Trophoblast cell (in vitro differentiated cells and primary cell): Measurements from ENCODE around the gene SHC2.

ENCODE experiments used
- DNase-seq, 2 donors: peaks; one replicate each; pipeline ENCODE4 v3.0.0-alpha.2; 2016
- H2AFZ ChIP-seq: 2 replicates; pipeline ENCODE4 v1.6.1; 2013; ENCODE audit warnings: low read length, moderate library complexity, mild to moderate bottlenecking; ENCODE audit not compliant: insufficient read depth, poor library complexity
- H2AK5ac ChIP-seq: 2 replicates; pipeline ENCODE4 v1.6.1; 2013; ENCODE audit warnings: mild to moderate bottlenecking, low read length
- H2BK120ac ChIP-seq: 2 replicates; pipeline ENCODE4 v1.6.1; 2013; ENCODE audit warnings: low read length, mild to moderate bottlenecking, moderate library complexity; ENCODE audit not compliant: insufficient read depth, poor library complexity
- H2BK12ac ChIP-seq: 2 replicates; pipeline ENCODE4 v1.6.1; 2013; ENCODE audit warnings: mild to moderate bottlenecking, low read length, moderate library complexity
- H2BK5ac ChIP-seq: 2 replicates; pipeline ENCODE4 v1.6.1; 2013; ENCODE audit warnings: low read length, low read depth, moderate library complexity, mild to moderate bottlenecking; ENCODE audit not compliant: poor library complexity
- H3K14ac ChIP-seq: 2 replicates; pipeline ENCODE4 v1.6.1; 2013; ENCODE audit warnings: mild to moderate bottlenecking, low read length
- H3K18ac ChIP-seq: 2 replicates; pipeline ENCODE4 v1.6.1; 2013; ENCODE audit warnings: mild to moderate bottlenecking, low read length
- H3K23ac ChIP-seq: 2 replicates; pipeline ENCODE4 v1.6.1; 2013; ENCODE audit warnings: low read length
- H3K27ac ChIP-seq: 2 replicates; pipeline ENCODE4 v1.5.1; 2013; ENCODE audit warnings: low read depth, mild to moderate bottlenecking, inconsistent platforms, low read length, moderate library complexity
- H3K27me3 ChIP-seq: 2 replicates; pipeline ENCODE4 v1.6.1; 2013; ENCODE audit warnings: inconsistent platforms, mild to moderate bottlenecking, low read length, moderate library complexity; ENCODE audit not compliant: insufficient read depth
- H3K36me3 ChIP-seq, 2 experiments: 1 replicate in 1 of 2; 2 replicates in 1 of 2; pipeline ENCODE4 v1.6.1; 2013; ENCODE audit warnings: low read length in 2 of 2, mild to moderate bottlenecking in 2 of 2, moderate library complexity in 1 of 2; ENCODE audit not compliant: insufficient read depth in 2 of 2, control insufficient read depth in 1 of 2
- H3K4ac ChIP-seq: 2 replicates; pipeline ENCODE4 v1.6.1; 2013; ENCODE audit warnings: low read depth, mild to moderate bottlenecking, low read length, moderate library complexity
- H3K4me1 ChIP-seq, 2 experiments: 1 replicate in 1 of 2; 2 replicates in 1 of 2; pipeline ENCODE4 v1.6.1; 2013; ENCODE audit warnings: low read length in 2 of 2, mild to moderate bottlenecking in 2 of 2, moderate library complexity in 1 of 2; ENCODE audit not compliant: insufficient read depth in 2 of 2, control insufficient read depth in 1 of 2
- H3K4me2 ChIP-seq: 2 replicates; pipeline ENCODE4 v1.6.1; 2013; ENCODE audit warnings: inconsistent platforms, mild to moderate bottlenecking, low read length, moderate library complexity
- H3K4me3 ChIP-seq: 2 replicates; pipeline ENCODE4 v1.5.1; 2013; ENCODE audit warnings: mild to moderate bottlenecking, low read depth, low read length, inconsistent platforms
- H3K79me1 ChIP-seq: one replicate; pipeline ENCODE4 v1.6.1; 2013; ENCODE audit warnings: low read length
- H3K79me2 ChIP-seq: 2 replicates; pipeline ENCODE4 v1.6.1; 2013; ENCODE audit warnings: low read length, mild to moderate bottlenecking; ENCODE audit not compliant: control insufficient read depth, insufficient read depth, poor library complexity
- H3K9ac ChIP-seq: 2 replicates; pipeline ENCODE4 v1.6.1; 2013; ENCODE audit warnings: mild to moderate bottlenecking, low read length
- H3K9me3 ChIP-seq: 2 replicates; pipeline ENCODE4 v1.6.1; 2013; ENCODE audit warnings: low read depth, mild to moderate bottlenecking, control low read depth, inconsistent platforms, low read length; ENCODE audit not compliant: insufficient read depth
- H4K12ac ChIP-seq: 2 replicates; pipeline ENCODE4 v1.6.1; 2013; ENCODE audit warnings: low read depth, mild to moderate bottlenecking, low read length, moderate library complexity
- H4K8ac ChIP-seq: 2 replicates; pipeline ENCODE4 v1.6.1; 2013; ENCODE audit warnings: low read depth, mild to moderate bottlenecking, low read length, moderate library complexity
- H4K91ac ChIP-seq: one replicate; pipeline ENCODE4 v1.6.1; 2013; ENCODE audit warnings: low read depth, mild to moderate bottlenecking, low read length, moderate library complexity
- WGBS: extraction: QIAGEN DNeasy Blood & Tissue Kit; methylation state at CpG from one replicate; pipeline ENCODE4 v1.1.7; 2013; ENCODE audit warnings: missing lambda C conversion rate; ENCODE audit not compliant: insufficient read length, insufficient coverage; ENCODE audit errors: extremely low coverage; 5-methylcytosine and 5-hydroxymethylcytosine counted together

Gene SHC2

DNA sequence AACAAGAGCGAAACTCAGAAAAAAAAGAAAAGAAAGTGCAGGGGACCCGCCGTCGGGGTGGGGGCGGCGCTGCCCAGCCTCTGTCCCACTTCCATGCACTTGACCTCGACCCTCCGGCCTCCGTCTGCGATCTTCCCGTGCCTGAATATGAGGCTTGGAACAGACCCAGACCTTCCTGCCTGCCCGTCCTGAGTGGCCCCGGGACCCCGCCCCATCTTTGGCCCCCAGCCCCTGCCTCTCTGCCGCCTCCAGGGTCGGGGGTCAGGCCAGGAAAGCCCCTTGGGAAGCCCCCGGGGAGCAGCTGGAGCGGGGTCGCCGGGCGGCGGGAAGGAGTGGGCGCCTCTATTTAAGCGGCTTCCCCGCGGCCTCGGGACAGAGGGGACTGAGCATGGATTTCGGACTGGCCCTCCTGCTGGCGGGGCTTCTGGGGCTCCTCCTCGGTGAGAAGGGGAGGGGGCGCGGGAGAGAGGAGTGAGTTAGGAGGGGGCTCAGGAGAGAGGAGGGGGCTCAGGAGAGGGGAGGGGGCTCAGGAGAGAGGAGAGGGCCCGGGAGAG is 35.4 kb upstream of the SHC2 start, which contains the start of gene MADCAM1:
Gene MADCAM1 (plus strand): TSS at position 375 of the 554 bp plus-strand sequence. CDS start 14 bp downstream, at position 389.
- no peak within 1 kb of the TSS for H3K23ac ChIP-seq
- H3K4ac ChIP-seq = no peak within 1 kb of the TSS
- H3K14ac ChIP-seq = no peak within 1 kb of the TSS
- no peak within 1 kb of the TSS for H3K4me2 ChIP-seq
- no peak within 1 kb of the TSS for H2BK120ac ChIP-seq
- peaks cover 23% of the 10 kb centered on the region for H3K9me3 ChIP-seq
- WGBS = no CpG with 5 or more reads among the region's 33 CpGs
- no peak within 1 kb of the TSS for H3K9ac ChIP-seq
- no peak within 1 kb of the TSS for H3K27ac ChIP-seq
- H2BK5ac ChIP-seq = no peak within 1 kb of the TSS
- H3K79me2 ChIP-seq = no peaks in the 10 kb centered on the region
- no peaks in the 10 kb centered on the region for H3K79me1 ChIP-seq
- H2BK12ac ChIP-seq = no peak within 1 kb of the TSS
- DNase-seq = no peak
- H3K27me3 ChIP-seq = peaks cover 30% of the 10 kb centered on the region
- no peaks in the 10 kb centered on the region for H3K36me3 ChIP-seq
- no peak within 1 kb of the TSS for H4K91ac ChIP-seq
- no peak within 1 kb of the TSS for H2AK5ac ChIP-seq
- no peak within 1 kb of the TSS for H4K12ac ChIP-seq
- no peak within 1 kb of the TSS for H3K4me3 ChIP-seq
- H3K18ac ChIP-seq = no peak within 1 kb of the TSS
- peaks cover 0 to 2% of the 10 kb centered on the region in 2 experiments for H3K4me1 ChIP-seq
- no peak within 1 kb of the TSS for H4K8ac ChIP-seq
- H2AFZ ChIP-seq = no peak within 1 kb of the TSS

DNA sequence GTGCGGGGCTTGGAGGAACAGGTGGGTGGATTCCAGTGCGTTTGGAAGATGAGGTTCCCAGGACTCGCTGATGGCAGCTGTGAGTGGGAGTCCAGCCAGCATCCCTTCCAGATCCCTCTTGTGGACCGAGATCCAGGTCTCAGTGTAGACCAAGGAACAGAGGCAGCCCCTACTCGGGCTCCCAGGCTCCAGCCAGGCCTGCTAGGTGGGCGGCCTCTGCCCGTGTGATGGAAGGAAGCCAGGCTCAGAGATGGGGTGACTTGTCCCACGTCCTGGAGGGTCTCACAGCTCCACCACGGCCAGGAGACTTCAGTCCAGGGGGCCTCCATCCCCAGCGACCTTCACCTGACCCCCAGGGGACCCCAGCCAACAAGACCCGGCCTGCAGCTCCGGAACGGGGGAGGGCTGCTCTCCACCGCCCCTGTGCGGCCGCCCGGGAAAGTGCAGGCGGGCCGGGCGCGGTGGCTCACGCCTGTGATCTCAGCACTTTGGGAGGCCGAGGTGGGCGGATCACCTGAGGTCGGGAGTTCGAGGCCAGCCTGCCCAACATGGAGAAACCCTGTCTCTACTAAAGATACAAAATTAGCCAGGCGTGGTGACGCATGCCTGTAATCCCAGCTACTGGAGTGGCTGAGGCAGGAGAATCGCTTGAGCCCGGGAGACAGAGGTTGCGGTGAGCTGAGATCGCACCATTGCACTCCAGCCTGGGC is 34.7 kb upstream of the SHC2 start:
- no peak overlapping the region for H2BK5ac ChIP-seq
- no peak overlapping the region for H4K91ac ChIP-seq
- no peak overlapping the region for H3K4me2 ChIP-seq
- H3K14ac ChIP-seq = no peak overlapping the region
- H3K9me3 ChIP-seq = peaks cover 23% of the 10 kb centered on the region
- peaks cover 30% of the 10 kb centered on the region for H3K27me3 ChIP-seq
- H4K8ac ChIP-seq = no peak overlapping the region
- H3K79me1 ChIP-seq = no peaks in the 10 kb centered on the region
- no peak overlapping the region for H2AFZ ChIP-seq
- H2AK5ac ChIP-seq = no peak overlapping the region
- WGBS = no CpG with 5 or more reads among the region's 32 CpGs
- no peaks in the 10 kb centered on the region for H3K36me3 ChIP-seq
- H3K4me1 ChIP-seq = peaks cover 0 to 2% of the 10 kb centered on the region in 2 experiments
- peak in 1 of 2 donors; percentile 14 for DNase-seq
- no peak overlapping the region for H3K4ac ChIP-seq
- no peak overlapping the region for H3K9ac ChIP-seq
- H3K23ac ChIP-seq = no peak overlapping the region
- no peak overlapping the region for H3K27ac ChIP-seq
- no peak overlapping the region for H2BK120ac ChIP-seq
- no peak overlapping the region for H4K12ac ChIP-seq
- H3K79me2 ChIP-seq = no peaks in the 10 kb centered on the region
- H2BK12ac ChIP-seq = no peak overlapping the region
- H3K4me3 ChIP-seq = no peak overlapping the region
- no peak overlapping the region for H3K18ac ChIP-seq

DNA sequence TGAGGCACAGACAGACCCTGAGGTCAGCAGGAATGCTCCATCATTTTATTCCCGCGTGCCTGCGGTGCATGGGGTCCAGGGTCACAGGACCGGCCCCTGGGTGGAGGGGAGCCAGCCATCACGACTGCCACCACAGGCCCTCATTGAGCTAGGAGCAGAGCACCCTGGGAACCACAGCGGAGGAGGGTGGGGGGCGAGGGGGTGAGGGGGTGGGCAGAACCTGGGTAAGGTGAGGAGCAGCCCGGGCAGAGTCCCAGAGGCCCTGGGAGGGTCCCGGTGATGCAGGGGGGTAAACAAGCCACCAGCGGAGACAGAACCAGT is 34.2 kb upstream of the SHC2 start:
- Histone ChIP-seq H3K4me3 (no peak overlapping the region), H2BK5ac (no peak overlapping the region), H3K4ac (no peak overlapping the region), H3K27ac (no peak overlapping the region), H4K8ac (no peak overlapping the region), H2BK12ac (no peak overlapping the region), H3K79me2 (no peaks in the 10 kb centered on the region), H2AK5ac (no peak overlapping the region), H3K9ac (no peak overlapping the region), H3K14ac (no peak overlapping the region), H3K4me1 (peaks cover 0 to 2% of the 10 kb centered on the region in 2 experiments), H2AFZ (no peak overlapping the region), H4K91ac (no peak overlapping the region), H3K23ac (no peak overlapping the region), H2BK120ac (no peak overlapping the region), H3K36me3 (no peaks in the 10 kb centered on the region), H3K27me3 (peaks cover 30% of the 10 kb centered on the region), H3K4me2 (no peak overlapping the region), H4K12ac (no peak overlapping the region), H3K79me1 (no peaks in the 10 kb centered on the region), H3K18ac (no peak overlapping the region), H3K9me3 (peaks cover 22% of the 10 kb centered on the region)
- no peak for DNase-seq
- no CpG with 5 or more reads among the region's 10 CpGs for whole genome bisulfite sequencing

DNA sequence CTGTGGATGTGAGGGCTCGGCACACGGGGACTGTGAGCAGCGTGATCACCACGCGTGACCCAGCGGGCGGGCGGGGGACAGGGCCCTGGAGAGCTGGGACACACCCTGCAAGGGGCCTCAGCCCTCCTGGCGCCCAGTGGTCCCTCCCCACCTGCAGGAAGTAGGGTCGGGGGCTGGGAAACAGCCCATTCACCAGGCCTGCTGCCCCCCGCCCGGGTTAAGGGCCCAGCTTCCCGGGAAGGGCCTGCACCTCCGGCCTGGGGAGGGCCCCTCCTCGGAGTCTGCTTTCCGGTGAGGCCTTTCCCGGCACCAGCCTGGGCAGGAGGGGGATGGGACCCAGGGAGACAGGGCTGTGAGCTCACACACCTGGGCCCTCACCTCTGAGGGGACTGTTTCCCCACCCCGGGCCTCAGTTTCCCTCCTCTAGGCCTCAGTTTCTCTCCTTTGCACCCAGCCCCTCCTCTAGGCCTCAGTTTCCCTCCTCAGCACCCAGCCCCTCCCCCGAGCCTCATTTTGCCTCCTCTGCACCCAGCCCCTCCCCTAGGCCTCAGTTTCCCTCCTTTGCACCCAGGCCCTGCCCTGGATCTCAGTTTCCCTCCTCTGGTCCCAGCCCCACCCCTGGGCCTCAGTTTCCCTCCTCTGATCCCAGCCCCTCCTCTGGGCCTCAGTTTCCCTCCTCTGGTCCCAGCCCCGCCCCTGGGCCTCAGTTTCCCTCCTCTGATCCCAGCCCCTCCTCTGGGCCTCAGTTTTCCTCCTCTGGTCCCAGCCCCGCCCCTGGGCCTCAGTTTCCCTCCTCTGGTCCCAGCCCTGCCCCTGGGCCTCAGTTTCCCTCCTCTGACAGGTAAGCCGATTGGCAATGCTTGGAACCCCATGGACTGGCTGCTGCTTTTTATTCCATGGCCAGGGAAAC is 33.6 kb upstream of the SHC2 start:
- Histone ChIP-seq H3K18ac (no peak overlapping the region), H2AFZ (no peak overlapping the region), H3K14ac (no peak overlapping the region), H3K79me2 (no peaks in the 10 kb centered on the region), H3K9me3 (peaks cover 21% of the 10 kb centered on the region), H2BK12ac (no peak overlapping the region), H4K12ac (no peak overlapping the region), H4K91ac (no peak overlapping the region), H3K27ac (no peak overlapping the region), H4K8ac (no peak overlapping the region), H2AK5ac (no peak overlapping the region), H3K79me1 (peaks cover 1% of the 10 kb centered on the region), H2BK5ac (no peak overlapping the region), H3K4me1 (peaks cover 0 to 6% of the 10 kb centered on the region in 2 experiments), H3K27me3 (peaks cover 28% of the 10 kb centered on the region), H3K23ac (no peak overlapping the region), H3K4me3 (no peak overlapping the region), H3K9ac (no peak overlapping the region), H3K4ac (no peak overlapping the region), H2BK120ac (no peak overlapping the region), H3K4me2 (no peak overlapping the region), H3K36me3 (no peaks in the 10 kb centered on the region)
- no peak for DNase-seq
- WGBS = no CpG with 5 or more reads among the region's 22 CpGs
